Adrenal gland (tissue), 12 donors: ENCODE measurements around the gene NECTIN1. TPM values are rescaled to one million over a fixed set of nuclear protein-coding genes. Genes with fewer than 3 reads are reported as not detected.
A peak's percentile ranks its signal among the peaks of the same experiment; 100 is the strongest.

Experiments
- DNase-seq, 7 donors: peaks; one replicate each; pipeline ENCODE4 v3.0.0-alpha.2; 2019 to 2020
- H3K27ac ChIP-seq, 5 donors: fragments of 200-600 bp; sonication (generic) in 4 of 5; 1 replicate in 3 of 5; 2 replicates in 2 of 5; pipeline versions ENCODE4 v1.5.1 to v1.8.0; 2016 to 2020; ENCODE audit warnings: mild to moderate bottlenecking in 1 of 5
- H3K27me3 ChIP-seq: fragments of 200-600 bp; 2 replicates; pipeline ENCODE4 v1.8.0; 2021
- H3K36me3 ChIP-seq, 2 donors: fragments of 200-600 bp; replicated peaks in 1 of 2; 1 replicate in 1 of 2; 2 replicates in 1 of 2; pipeline versions ENCODE4 v1.5.1 to v1.8.0; 2018 to 2022
- H3K4me1 ChIP-seq, 2 donors: fragments of 200-600 bp; replicated peaks in 1 of 2; 1 replicate in 1 of 2; 2 replicates in 1 of 2; pipeline versions ENCODE4 v1.5.1 to v1.8.0; 2018 to 2021
- H3K4me3 ChIP-seq, 4 donors: fragments of 200-600 bp; sonication (generic) in 3 of 4; one replicate each; pipeline ENCODE4 v1.5.1; 2016 to 2018
- H3K9me3 ChIP-seq, 3 donors: fragments of 200-600 bp; sonication (generic) in 1 of 3; replicated peaks in 1 of 3; 1 replicate in 2 of 3; 2 replicates in 1 of 3; pipeline versions ENCODE4 v1.5.1 to v1.8.0; 2016 to 2021
- POLR2A ChIP-seq, 2 donors: fragments of 450-650 bp; IDR thresholded peaks; one replicate each; pipeline ENCODE4 v1.6.1; 2017; ENCODE audit warnings: antibody characterized with exemption in 2 of 2, mild to moderate bottlenecking in 2 of 2, moderate library complexity in 1 of 2
- WGBS, 4 donors: extraction: QIAGEN DNeasy Blood & Tissue Kit in 2 of 4; methylation state at CpG; one replicate each; pipeline versions ENCODE4 v1.1.5 to v1.1.7; 2013 to 2017; 5-methylcytosine and 5-hydroxymethylcytosine counted together
- intact Hi-C, 2 donors: fragments of 100-400 bp; cut with DNase I; formaldehyde crosslinking; loops; one replicate each; pipeline versions ENCODE4 v1.14.1 to v1.15.0; 2022 to 2023
- polyA plus RNA-seq, 3 donors: library from polyadenylated mRNA; stranded (reverse); fragments of 200-250 nt in 2 of 3; fragments of 350-450 nt in 1 of 3; fragmentation: Illumina TruSeq in 1 of 3; extraction: RNeasy Lipid Tissue Mini Kit (QIAGEN cat#74804) in 1 of 3; gene quantifications; one replicate each; pipeline ENCODE4 v1.2.3, GENCODE V29; 2013 to 2014
- total RNA-seq, 9 donors: library from RNA; depleted of rRNA in 4 of 9; stranded (reverse); fragments of >200 nt in 4 of 9; fragments of 120-200 nt in 1 of 9; fragmentation: NEBNext Ultra II Directional in 1 of 9; extraction: Animal tissue kit (Norgen Biotek cat#: 25700) in 1 of 9; gene quantifications; one replicate each; pipeline versions ENCODE4 v1.1.0 to v1.2.4, GENCODE V29; 2013 to 2023
- TF ChIP-seq, protein P1 (sequence below), 6 experiments: fragments of 450-650 bp in 4 of 6; fragments of 200-600 bp in 2 of 6; sonication (generic) in 1 of 6; IDR thresholded peaks; 1 replicate in 5 of 6; 2 replicates in 1 of 6; pipeline versions ENCODE4 v1.5.1 to v1.8.0; 2016 to 2021; ENCODE audit warnings: antibody characterized with exemption in 6 of 6, mild to moderate bottlenecking in 2 of 6, moderate library complexity in 1 of 6
- donor health status: healthy with polysubstance abuse.
- donor health status: Bipolar disorder and iron deficiency.
- donor health status: DM: yes; HTN: yes; CAD: no.
- donor health status: DM: no; HTN: no; CAD: no.
- donor health status: DM: no; HTN: no; CAD: no.
- donor health status: DM: yes; HTN: yes; CAD: no.

Gene NECTIN1
- total and polyA plus RNA-seq, 12 donors: 1.6 to 19.6 (median 5.4) TPM

DNA sequence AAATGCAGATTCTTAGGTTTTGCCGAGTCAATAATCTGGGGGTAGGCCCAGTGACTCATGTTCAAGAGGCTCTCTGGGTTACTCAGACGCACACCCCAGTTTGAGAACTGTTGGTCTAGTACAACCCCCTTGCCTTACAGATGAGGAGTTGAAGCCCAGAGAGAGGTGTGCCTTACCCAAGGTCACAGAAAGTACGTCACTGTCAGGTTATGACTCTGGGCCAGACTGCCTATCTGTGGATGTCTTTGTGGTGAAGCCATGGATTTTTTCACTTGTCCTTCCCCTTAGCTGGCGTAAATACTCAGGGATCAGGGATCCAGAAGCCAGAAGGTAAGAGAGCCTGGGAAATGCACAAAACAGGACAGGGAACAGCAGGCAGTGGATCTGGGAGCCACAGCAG lies 25.2 kb upstream of the NECTIN1 start:
- Histone ChIP-seq H3K4me1 (no peaks in the 10 kb centered on the region), H3K36me3 (no peaks in the 10 kb centered on the region), H3K27ac (no peak overlapping the region), H3K4me3 (no peak overlapping the region), H3K27me3 (no peaks in the 10 kb centered on the region), H3K9me3 (no peaks in the 10 kb centered on the region)
- TF ChIP-seq, protein P1, sequence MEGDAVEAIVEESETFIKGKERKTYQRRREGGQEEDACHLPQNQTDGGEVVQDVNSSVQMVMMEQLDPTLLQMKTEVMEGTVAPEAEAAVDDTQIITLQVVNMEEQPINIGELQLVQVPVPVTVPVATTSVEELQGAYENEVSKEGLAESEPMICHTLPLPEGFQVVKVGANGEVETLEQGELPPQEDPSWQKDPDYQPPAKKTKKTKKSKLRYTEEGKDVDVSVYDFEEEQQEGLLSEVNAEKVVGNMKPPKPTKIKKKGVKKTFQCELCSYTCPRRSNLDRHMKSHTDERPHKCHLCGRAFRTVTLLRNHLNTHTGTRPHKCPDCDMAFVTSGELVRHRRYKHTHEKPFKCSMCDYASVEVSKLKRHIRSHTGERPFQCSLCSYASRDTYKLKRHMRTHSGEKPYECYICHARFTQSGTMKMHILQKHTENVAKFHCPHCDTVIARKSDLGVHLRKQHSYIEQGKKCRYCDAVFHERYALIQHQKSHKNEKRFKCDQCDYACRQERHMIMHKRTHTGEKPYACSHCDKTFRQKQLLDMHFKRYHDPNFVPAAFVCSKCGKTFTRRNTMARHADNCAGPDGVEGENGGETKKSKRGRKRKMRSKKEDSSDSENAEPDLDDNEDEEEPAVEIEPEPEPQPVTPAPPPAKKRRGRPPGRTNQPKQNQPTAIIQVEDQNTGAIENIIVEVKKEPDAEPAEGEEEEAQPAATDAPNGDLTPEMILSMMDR (IDR thresholded peaks at IDR 0.05): no peak
- TF ChIP-seq POLR2A (IDR thresholded peaks at IDR 0.05): no peak
- DNase-seq: no peak
- 65 to 80% (median 70%) methylated on average over 4 of the region's 4 CpGs for WGBS, 4 donors
- intact Hi-C loops: no loop called here

DNA sequence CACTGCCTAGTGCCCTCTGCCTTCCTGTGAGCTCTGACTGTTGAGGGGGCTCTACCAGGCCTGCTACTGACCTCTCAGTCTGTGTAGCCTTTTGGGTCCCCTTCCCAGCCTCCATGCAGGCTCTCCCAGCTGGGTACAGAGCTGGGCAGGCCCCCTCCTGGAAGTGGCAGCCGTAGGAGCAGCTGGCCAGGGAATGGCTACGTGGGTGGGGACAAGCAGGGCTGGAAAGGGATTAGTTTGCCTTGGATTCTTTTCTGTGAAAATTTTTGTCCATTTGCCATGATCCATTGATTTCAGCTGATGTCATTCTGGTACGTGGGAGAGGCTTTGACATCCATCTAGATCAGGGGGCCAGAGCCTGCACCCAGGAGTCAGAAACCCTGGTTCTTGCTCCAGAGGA lies 23.9 kb upstream of the NECTIN1 start:
- H3K27ac ChIP-seq: peak overlapping the region in 1 of 5 donors; percentile 27
- no peaks in the 10 kb centered on the region for H3K27me3 ChIP-seq
- no peak overlapping the region for H3K4me3 ChIP-seq
- H3K36me3 ChIP-seq: no peaks in the 10 kb centered on the region
- H3K4me1 ChIP-seq: no peaks in the 10 kb centered on the region
- H3K9me3 ChIP-seq: no peaks in the 10 kb centered on the region
- TF ChIP-seq, protein P1 (IDR thresholded peaks at IDR 0.05): no peak
- TF ChIP-seq POLR2A (IDR thresholded peaks at IDR 0.05): no peak
- WGBS, 4 donors: 58 to 68% (median 61%) methylated on average over 2 to 3 of the region's 3 CpGs
- DNase-seq: no peak
- intact Hi-C loops: no loop called here

DNA sequence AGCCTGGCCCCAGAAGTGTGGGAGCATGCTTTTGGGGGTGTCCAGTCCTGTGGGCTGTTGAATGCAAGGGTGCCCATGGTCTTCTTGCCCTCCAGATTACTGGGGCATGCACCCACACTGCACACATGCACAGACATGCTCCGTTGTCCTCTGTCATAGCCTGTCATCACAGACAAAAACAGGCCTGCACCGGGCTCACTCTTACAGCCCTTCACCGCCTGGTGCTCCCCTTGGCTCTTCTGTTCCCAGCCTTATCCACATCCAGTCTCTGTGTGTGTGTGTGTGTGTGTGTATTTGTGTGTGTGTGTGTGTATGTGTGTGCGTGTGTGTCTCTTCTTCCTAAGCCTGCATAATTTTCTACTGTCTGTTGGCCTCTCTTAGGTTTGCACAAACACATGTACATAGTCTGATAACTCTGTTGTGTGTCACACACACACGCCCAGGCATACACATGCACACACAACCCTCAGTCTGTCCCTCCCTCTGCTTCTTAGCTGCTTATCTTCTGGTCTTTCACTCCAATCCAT lies 23.4 kb upstream of the NECTIN1 start:
- no peak for DNase-seq
- Histone ChIP-seq H3K27me3 (no peaks in the 10 kb centered on the region), H3K9me3 (no peaks in the 10 kb centered on the region), H3K36me3 (no peaks in the 10 kb centered on the region), H3K27ac (peak overlapping the region in 1 of 5 donors; percentile 27), H3K4me3 (no peak overlapping the region), H3K4me1 (no peaks in the 10 kb centered on the region)
- WGBS, 4 donors: 77 to 91% (median 80%) methylated on average over 5 of the region's 5 CpGs
- intact Hi-C loops: no loop called here
- TF ChIP-seq POLR2A (IDR thresholded peaks at IDR 0.05): no peak
- TF ChIP-seq, protein P1 (IDR thresholded peaks at IDR 0.05): no peak

DNA sequence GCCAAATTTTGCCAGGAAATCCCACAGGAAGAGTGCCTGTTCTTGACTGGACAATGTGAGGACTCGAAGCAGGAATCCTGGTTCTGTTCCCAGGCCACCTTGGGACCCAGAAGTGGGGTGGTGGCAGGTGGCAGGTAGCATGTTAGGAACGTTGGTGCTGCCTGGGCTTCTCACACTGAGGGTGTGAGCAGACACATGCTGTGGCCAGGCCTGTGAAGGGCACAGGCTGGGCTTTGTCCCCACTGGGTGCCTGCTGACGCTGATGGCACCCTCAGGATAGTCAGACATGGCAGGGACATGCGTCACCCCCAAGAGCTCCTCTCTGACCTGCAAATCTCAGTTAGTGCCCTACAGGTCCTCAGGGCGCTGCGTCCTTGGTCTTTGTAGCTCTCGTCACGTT lies 21.1 kb upstream of the NECTIN1 start:
- Histone ChIP-seq H3K27ac (no peak overlapping the region), H3K27me3 (no peaks in the 10 kb centered on the region), H3K9me3 (no peaks in the 10 kb centered on the region), H3K4me3 (no peak overlapping the region), H3K36me3 (no peaks in the 10 kb centered on the region), H3K4me1 (no peaks in the 10 kb centered on the region)
- intact Hi-C loops: no loop called here
- WGBS, 4 donors: 86 to 97% (median 91%) methylated on average over 5 to 8 of the region's 8 CpGs
- TF ChIP-seq, protein P1 (IDR thresholded peaks at IDR 0.05): no peak
- TF ChIP-seq POLR2A (IDR thresholded peaks at IDR 0.05): no peak
- no peak for DNase-seq
